ENCODE results near the gene IGF1. TPM values are rescaled to one million over a fixed set of nuclear protein-coding genes. Genes with fewer than 3 reads are reported as not detected.

Gene IGF1
- polyA plus RNA-seq, 1 of the 3 experiments (the other 2 are of a cell fraction): 0.07 TPM

DNA sequence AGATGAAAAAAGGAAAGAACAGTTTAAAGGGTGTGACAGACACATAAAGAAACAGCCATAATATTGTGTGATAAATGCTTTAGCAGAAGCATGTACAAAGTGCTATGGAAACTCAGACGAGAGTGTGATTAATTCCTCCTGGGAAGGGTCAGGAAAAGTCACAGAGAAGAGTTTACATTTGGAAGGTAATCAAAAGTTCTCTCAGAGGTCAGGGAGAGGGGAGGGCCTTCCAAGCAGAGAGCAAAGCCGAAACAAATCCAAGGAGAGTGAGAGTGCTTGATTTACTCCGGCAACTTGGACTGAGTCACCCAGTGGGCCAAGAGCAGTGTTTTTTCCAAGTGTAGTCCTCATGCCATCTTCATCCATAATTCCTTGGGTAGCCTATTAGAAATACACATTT, 108.3 kb downstream of the IGF1 start:
- Histone ChIP-seq H3K79me2 (ENCODE audit: insufficient read depth) (no peaks in the 10 kb centered on the region), H3K9ac (no peak overlapping the region), H3K9me3 (no peaks in the 10 kb centered on the region), H3K4me2 (no peak overlapping the region), H3K9me2 (no peaks in the 10 kb centered on the region), H3F3A (replicated peaks; ENCODE audit: insufficient read depth) (no peaks in the 10 kb centered on the region), H2AFZ (ENCODE audit: low read depth) (no peak overlapping the region), H3K4me1 (ENCODE audit: control insufficient read depth in 1 of 2, insufficient read depth in 2 of 2, low read depth in 1 of 2, low read length in 1 of 2) (no peaks in the 10 kb centered on the region), H3K27me3 (ENCODE audit: insufficient read depth) (no peaks in the 10 kb centered on the region), H3K4me3 (ENCODE audit: low read depth in 2 of 2, low read length in 1 of 2) (no peak overlapping the region), H3K36me3 (replicated peaks in 1 of 2; ENCODE audit: control insufficient read depth in 1 of 2, insufficient read depth in 2 of 2, low read length in 1 of 2) (no peaks in the 10 kb centered on the region), H3K27ac (ENCODE audit: low read depth in 2 of 2, low read length in 1 of 2) (no peak overlapping the region), H4K20me1 (ENCODE audit: insufficient read depth) (no peaks in the 10 kb centered on the region)
- no peak for DNase-seq
- TF ChIP-seq NRF1 (IDR thresholded peaks at IDR 0.05; ENCODE audit: low read depth, low read length): no peak
- TF ChIP-seq EP300 (IDR thresholded peaks at IDR 0.05; ENCODE audit: borderline replicate concordance in 1 of 2, low read depth in 1 of 2, low read length in 1 of 2): no peak
- no peak for TF ChIP-seq TCF12 (IDR thresholded peaks at IDR 0.05)
- TF ChIP-seq SIN3A (IDR thresholded peaks at IDR 0.05; ENCODE audit: borderline replicate concordance, low read depth, low read length): no peak
- WGBS (ENCODE audit: low lambda C conversion rate): 0% methylated on average over 3 of the region's 3 CpGs
- CTCF ChIA-PET: interaction anchor here (1.1 kb wide), 1 partner anchor 896 kb away, joined by 4 read pairs; no protein-coding TSS in a partner anchor
- POLR2A ChIA-PET: no interaction called here

DNA sequence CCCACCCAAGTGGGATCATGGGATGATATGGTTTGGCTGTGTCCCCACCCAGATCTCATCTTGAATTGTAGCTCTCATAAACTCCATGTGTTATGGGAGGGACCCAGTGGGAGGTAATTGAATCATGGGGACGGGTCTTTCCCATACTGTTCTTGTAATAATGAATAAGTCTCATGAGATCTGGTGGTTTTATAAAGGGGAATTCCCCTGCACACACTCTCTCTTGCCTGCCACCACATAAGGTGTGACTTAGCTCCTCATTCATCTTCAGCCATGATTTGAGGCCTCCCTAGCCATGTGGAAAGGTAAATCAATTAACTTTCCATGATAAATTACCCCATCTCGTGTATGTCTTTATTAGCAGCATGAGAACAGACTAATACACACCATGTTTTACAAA, 109.2 kb downstream of the IGF1 start:
- 0% methylated on average over 2 of the region's 2 CpGs for WGBS (ENCODE audit: low lambda C conversion rate)
- no peaks in the 10 kb centered on the region for H4K20me1 ChIP-seq (ENCODE audit: insufficient read depth)
- H3K27ac ChIP-seq (ENCODE audit: low read depth in 2 of 2, low read length in 1 of 2): no peak overlapping the region
- DNase-seq: no peak
- H3K36me3 ChIP-seq (replicated peaks in 1 of 2; ENCODE audit: control insufficient read depth in 1 of 2, insufficient read depth in 2 of 2, low read length in 1 of 2): no peaks in the 10 kb centered on the region
- H3F3A ChIP-seq (replicated peaks; ENCODE audit: insufficient read depth): no peaks in the 10 kb centered on the region
- no peaks in the 10 kb centered on the region for H3K9me3 ChIP-seq
- H3K9me2 ChIP-seq: no peaks in the 10 kb centered on the region
- H3K4me1 ChIP-seq (ENCODE audit: control insufficient read depth in 1 of 2, insufficient read depth in 2 of 2, low read depth in 1 of 2, low read length in 1 of 2): no peaks in the 10 kb centered on the region
- H2AFZ ChIP-seq (ENCODE audit: low read depth): no peak overlapping the region
- ChIA-PET CTCF (no interaction called here), POLR2A (no interaction called here)
- H3K79me2 ChIP-seq (ENCODE audit: insufficient read depth): no peaks in the 10 kb centered on the region
- TF ChIP-seq MEF2A (IDR thresholded peaks at IDR 0.05; ENCODE audit: borderline replicate concordance, low read depth) (no peak), NFIC (IDR thresholded peaks at IDR 0.05; ENCODE audit: borderline replicate concordance) (no peak), ELF1 (IDR thresholded peaks at IDR 0.05) (no peak), RXRA (IDR thresholded peaks at IDR 0.05; ENCODE audit: borderline replicate concordance, low read depth) (no peak), RFX5 (IDR thresholded peaks at IDR 0.05; ENCODE audit: low read length) (no peak), NRF1 (IDR thresholded peaks at IDR 0.05; ENCODE audit: low read depth, low read length) (no peak), TAF1 (IDR thresholded peaks at IDR 0.05; ENCODE audit: borderline replicate concordance, low read depth, low read length) (no peak), RCOR1 (IDR thresholded peaks at IDR 0.05; ENCODE audit: low read length) (no peak), TEAD4 (IDR thresholded peaks at IDR 0.05; ENCODE audit: borderline replicate concordance, insufficient read depth) (no peak), GABPA (IDR thresholded peaks at IDR 0.05; ENCODE audit: low read depth) (no peak), SMC3 (IDR thresholded peaks at IDR 0.05; ENCODE audit: low read depth, low read length) (no peak), YY1 (IDR thresholded peaks at IDR 0.05; ENCODE audit: low read depth) (no peak), FOXM1 (IDR thresholded peaks at IDR 0.05; ENCODE audit: low read depth) (no peak), POLR2AphosphoS5 (IDR thresholded peaks at IDR 0.05; ENCODE audit: low read depth, low read length) (no peak), TCF12 (IDR thresholded peaks at IDR 0.05) (no peak), CHD2 (IDR thresholded peaks at IDR 0.05; ENCODE audit: low read length, partially characterized antibody) (no peak)
- TF ChIP-seq, protein P1, sequence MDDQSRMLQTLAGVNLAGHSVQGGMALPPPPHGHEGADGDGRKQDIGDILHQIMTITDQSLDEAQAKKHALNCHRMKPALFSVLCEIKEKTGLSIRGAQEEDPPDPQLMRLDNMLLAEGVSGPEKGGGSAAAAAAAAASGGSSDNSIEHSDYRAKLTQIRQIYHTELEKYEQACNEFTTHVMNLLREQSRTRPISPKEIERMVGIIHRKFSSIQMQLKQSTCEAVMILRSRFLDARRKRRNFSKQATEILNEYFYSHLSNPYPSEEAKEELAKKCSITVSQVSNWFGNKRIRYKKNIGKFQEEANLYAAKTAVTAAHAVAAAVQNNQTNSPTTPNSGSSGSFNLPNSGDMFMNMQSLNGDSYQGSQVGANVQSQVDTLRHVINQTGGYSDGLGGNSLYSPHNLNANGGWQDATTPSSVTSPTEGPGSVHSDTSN (IDR thresholded peaks at IDR 0.05): no peak
- TF ChIP-seq, protein P2, sequence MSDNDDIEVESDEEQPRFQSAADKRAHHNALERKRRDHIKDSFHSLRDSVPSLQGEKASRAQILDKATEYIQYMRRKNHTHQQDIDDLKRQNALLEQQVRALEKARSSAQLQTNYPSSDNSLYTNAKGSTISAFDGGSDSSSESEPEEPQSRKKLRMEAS (IDR thresholded peaks at IDR 0.05; ENCODE audit: low read depth): no peak
- TF ChIP-seq, protein P3, sequence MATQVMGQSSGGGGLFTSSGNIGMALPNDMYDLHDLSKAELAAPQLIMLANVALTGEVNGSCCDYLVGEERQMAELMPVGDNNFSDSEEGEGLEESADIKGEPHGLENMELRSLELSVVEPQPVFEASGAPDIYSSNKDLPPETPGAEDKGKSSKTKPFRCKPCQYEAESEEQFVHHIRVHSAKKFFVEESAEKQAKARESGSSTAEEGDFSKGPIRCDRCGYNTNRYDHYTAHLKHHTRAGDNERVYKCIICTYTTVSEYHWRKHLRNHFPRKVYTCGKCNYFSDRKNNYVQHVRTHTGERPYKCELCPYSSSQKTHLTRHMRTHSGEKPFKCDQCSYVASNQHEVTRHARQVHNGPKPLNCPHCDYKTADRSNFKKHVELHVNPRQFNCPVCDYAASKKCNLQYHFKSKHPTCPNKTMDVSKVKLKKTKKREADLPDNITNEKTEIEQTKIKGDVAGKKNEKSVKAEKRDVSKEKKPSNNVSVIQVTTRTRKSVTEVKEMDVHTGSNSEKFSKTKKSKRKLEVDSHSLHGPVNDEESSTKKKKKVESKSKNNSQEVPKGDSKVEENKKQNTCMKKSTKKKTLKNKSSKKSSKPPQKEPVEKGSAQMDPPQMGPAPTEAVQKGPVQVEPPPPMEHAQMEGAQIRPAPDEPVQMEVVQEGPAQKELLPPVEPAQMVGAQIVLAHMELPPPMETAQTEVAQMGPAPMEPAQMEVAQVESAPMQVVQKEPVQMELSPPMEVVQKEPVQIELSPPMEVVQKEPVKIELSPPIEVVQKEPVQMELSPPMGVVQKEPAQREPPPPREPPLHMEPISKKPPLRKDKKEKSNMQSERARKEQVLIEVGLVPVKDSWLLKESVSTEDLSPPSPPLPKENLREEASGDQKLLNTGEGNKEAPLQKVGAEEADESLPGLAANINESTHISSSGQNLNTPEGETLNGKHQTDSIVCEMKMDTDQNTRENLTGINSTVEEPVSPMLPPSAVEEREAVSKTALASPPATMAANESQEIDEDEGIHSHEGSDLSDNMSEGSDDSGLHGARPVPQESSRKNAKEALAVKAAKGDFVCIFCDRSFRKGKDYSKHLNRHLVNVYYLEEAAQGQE (IDR thresholded peaks at IDR 0.05; ENCODE audit: low read depth, low read length): no peak
- H3K4me2 ChIP-seq: no peak overlapping the region
- H3K27me3 ChIP-seq (ENCODE audit: insufficient read depth): no peaks in the 10 kb centered on the region
- no peak overlapping the region for H3K9ac ChIP-seq
- H3K4me3 ChIP-seq (ENCODE audit: low read depth in 2 of 2, low read length in 1 of 2): no peak overlapping the region

Measured in SK-N-SH (cell line).